ENCODE measurements around the gene PROSER3.
A peak's percentile ranks its signal among the peaks of the same experiment; 100 is the strongest.
"Not testable (repeated sequence)": the region's sequence is repeated elsewhere in the genome, so short reads cannot be mapped to it uniquely, and the experiment has no call there.

The PROSER3 gene

DNA sequence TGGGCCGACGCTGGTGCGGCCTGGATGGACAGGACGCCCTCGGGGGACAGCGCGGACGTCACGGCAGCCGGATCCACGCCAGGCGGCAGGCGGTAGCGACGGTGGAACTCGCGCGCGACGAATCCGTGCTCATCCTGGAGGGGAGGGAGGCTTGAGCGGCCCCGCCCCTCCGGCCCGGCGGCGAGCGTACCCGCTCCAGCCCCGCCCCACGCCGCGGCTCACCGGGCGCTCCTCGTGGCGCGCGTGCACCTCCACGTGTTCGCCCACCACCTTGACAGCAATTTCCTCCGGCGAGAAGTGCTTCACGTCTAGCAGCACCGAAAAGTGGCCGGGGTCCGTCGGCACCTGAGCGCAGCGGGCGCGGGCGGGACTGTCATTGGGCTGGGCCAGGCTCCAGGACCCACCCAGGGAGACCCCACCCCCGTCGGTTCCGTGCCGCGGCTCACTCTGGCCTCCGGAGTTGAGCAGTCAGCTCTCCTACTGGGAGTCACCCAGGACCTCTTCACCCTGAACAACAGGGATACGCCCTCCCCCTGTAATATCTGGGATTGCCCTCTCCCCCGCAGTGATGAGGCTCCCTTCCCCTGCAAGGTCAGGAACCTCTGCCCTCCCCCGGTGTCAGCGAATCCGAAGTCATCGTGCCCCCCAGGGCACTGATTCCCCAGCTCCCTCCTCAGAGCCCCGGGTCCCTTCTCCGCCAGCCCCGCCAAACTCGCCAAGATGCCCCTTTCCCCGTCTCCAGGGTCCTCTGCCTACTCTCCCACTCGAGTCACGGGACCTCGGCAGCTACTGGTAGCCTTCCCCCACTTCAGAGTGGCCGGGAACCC lies 2.2 kb upstream of the PROSER3 start:
- DNase-seq, result peak; percentile 68

- peak; percentile 51 for DNase-seq
Observed at GRCh38 chr19:35756377-35757230, 1.4 kb upstream of the PROSER3 start, which contains the start of gene HSPB6. Gene HSPB6, minus strand, starts transcription at chr19:35757029. Its CDS starts 21 bp downstream, at chr19:35757008.

DNA sequence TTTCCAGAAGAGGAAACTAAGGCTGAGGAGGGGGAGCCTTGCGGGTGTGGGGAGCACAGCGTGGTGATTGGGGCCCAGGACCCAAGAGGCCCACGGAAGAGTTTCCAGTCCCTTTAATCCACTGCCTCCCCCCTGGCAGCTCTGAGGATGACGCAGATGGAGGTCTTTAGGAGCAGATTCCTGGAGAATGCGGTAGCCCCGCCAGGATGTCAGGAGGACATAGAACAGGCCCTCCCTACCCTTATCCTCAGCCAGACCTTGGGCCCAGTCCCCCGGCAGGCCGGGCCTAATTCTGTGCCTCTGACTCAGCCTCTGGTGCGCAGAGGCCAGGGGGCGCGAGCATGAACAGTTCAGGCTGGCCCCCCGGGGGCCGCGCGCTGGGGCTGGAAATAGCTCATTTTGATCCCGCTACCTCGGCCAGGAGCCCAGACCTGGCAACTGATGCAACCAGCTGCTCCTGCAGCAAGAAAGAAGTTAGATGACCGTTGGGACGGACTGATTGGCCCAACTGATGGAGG lies 686 bp upstream of the PROSER3 start:
- peak; percentile 65 for DNase-seq

- no peak for DNase-seq
Observed at GRCh38 chr19:35759697-35760096, 1.7 kb downstream of the PROSER3 start.

- no peak for DNase-seq
Observed at GRCh38 chr19:35760711-35761349, 2.9 kb downstream of the PROSER3 start.

GRCh38 chr19:35764432-35765315 lies 6.7 kb downstream of the PROSER3 start:
- no peak for DNase-seq

DNA sequence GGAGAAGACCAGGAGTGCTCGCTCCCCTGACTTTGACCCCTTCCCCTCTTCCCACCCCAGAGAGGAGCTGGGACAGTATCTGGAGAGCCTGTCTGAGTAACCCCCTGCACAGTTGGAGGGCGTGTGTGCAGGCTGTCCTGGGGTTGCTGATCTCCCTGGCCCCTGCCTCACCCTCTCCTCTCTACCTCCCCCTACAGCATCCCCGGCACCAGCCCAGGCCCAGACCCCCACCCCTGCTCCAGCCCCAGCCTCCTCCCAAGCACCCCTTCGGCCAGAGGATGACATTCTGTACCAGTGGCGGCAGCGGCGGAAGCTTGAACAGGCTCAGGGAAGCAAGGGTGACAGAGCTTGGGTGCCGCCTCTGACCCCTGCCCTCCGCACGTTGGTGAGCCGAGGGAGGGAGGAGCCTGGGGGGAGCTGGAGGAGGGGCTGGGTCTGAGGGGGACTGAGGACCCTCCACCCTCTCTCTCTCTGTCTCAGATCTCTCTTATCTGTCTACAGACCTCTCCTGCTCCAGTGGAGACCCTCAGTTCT lies 8.7 kb downstream of the PROSER3 start:
- no peak for DNase-seq

DNA sequence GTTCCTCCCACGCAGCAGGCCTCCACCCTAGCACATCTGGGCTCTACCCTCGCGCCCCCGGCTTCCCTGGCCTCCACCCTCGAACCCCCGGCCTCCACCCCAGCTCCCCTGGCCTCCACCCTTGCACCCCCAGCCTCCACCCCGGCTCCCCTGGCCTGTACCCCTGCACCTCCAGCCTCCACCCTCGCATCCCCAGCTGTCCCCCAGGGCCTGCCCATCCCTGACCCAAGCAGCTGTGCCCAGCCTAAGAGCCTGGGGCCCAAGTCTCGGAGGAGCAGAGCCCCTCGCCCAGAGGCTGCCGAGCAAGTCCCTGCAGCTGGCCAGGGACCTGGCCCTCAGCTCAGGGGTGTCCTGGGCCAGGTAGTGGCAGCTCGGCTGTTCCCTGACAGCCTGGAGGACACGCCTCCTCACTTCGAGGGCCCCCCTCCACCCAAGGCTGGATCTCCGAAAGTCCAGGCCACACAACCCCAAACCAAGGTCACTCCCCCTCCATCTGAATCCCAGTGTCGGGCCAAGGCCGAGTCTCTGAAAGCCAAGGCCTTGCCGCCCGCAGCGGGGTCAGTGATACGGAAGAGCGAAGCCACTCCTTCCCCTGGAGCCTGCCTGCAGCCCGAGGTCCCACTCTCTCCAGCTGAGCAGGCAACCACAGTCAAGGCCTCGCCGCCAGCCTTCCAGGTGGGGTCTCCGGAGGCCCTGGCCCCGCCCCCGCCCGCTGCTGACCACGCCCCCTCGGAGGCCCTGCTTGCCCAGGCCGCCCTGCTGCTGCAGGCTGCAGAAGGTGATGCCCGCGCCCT lies 9.5 kb downstream of the PROSER3 start:
- DNase-seq, result no peak

DNA sequence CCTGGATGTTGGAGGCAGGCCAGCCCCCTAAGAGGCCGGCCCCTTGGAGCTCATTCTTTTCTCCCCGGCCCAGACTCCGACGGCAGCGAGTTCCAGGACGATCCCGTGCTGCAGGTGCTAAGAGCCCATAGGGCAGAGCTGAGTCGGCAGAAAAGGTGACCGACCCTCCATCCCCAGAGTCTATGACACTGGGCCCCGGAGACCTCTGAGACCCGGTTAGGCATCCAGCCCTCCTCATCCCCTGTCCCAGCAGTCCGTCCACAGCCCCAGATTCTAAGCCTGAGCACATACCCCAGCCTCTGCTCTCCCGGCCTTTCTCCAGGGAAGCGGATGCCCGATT lies 10.1 kb downstream of the PROSER3 start:
- DNase-seq, result no peak

GRCh38 chr19:35772362-35772761 lies 14.4 kb downstream of the PROSER3 start:
- DNase-seq, result not testable (repeated sequence)

GRCh38 chr19:35773020-35773806 lies 15.2 kb downstream of the PROSER3 start:
- DNase-seq, result no peak

- DNase-seq, result no peak
Observed at GRCh38 chr19:35774274-35775045, 16.5 kb downstream of the PROSER3 start.

GRCh38 chr19:35775046-35775297 lies 17.0 kb downstream of the PROSER3 start:
- no peak for DNase-seq

DNA sequence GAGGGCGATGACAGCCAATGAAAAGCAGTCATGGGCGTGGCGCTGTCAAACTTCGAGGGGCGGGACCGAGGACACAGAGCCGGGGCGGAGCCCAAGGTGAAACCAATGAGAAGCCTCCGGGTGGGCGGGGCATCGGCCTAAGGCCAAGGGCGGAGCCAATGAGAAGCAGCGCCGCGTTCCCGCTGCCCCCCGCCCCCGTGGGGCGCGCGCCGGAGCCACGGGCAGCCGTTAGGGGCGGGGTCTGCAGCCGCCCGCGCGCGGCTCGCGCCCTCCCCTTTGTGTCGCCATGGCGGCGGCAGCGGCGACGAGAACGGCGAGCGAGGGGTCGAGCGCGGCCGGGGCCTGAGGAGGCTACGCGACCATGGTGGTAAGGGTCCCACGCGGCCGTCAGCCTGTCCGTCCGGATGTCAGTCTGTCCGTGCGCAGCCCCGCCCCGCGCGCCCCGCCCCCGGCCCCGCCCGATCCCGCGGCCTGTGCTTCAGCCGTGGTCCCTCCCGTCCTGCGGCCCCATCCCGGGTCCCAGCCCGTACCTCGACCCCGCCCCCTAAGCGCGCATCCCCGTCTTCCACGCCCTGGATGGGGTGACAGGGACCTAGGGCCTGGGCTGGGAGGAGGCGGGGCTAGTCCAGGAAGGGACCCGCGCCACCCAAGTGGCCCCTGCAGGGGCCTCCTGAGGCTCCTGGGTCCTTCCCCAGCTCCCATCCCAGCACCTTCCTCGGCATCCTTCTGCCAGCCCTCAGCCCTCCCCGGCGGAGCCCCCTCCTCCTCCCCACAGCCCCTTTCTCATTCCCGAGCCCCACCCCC lies 17.5 kb downstream of the PROSER3 start, which contains the start of gene ARHGAP33:
Gene ARHGAP33, plus strand, starts transcription at position 267 of the 804 bp plus-strand sequence. Its CDS starts 95 bp downstream, at position 362.
- DNase-seq, result peak; percentile 100

- no peak for DNase-seq
Observed at GRCh38 chr19:35776102-35776788, 18.3 kb downstream of the PROSER3 start.

- no peak for DNase-seq
Observed at GRCh38 chr19:35777086-35777841, 19.3 kb downstream of the PROSER3 start.

- DNase-seq, result no peak
Observed at GRCh38 chr19:35777961-35778360, 20.0 kb downstream of the PROSER3 start.
